ENCODE data around the gene LMOD3. TPM values are rescaled to one million over a fixed set of nuclear protein-coding genes. Genes with fewer than 3 reads are reported as not detected.

Gene LMOD3
- polyA plus RNA-seq, 3 donors, result not detected

- H3K79me2 ChIP-seq (ENCODE audit: insufficient read depth, low read length), result peaks cover 14% of the 10 kb centered on the region
- peaks cover 15% of the 10 kb centered on the region in 2 donors for H3K36me3 Mint-ChIP-seq
- H3K27ac Mint-ChIP-seq, result no peak overlapping the region
- H3K27me3 ChIP-seq (ENCODE audit: control insufficient read depth in 2 of 2, insufficient read depth in 2 of 2, low read length in 2 of 2), result no peaks in the 10 kb centered on the region
- intact Hi-C loops (cut with micrococcal nuclease), result no loop called here
- H3K27me3 Mint-ChIP-seq (ENCODE audit: low read depth in 3 of 3), result no peaks in the 10 kb centered on the region
- no peak for TF ChIP-seq CTCF (IDR thresholded peaks at IDR 0.05)
- WGBS (ENCODE audit: insufficient coverage), result 20% methylated on average over 2 of the region's 5 CpGs
- peaks cover 28% of the 10 kb centered on the region for H3K4me1 Mint-ChIP-seq
- H3K4me2 ChIP-seq (replicated peaks; ENCODE audit: extremely low read depth, low read length, poor library complexity, severe bottlenecking), result no peak overlapping the region
- no peaks in the 10 kb centered on the region for H3K9me3 Mint-ChIP-seq
- H3K9me3 ChIP-seq (replicated peaks in 1 of 2; ENCODE audit: control insufficient read depth in 1 of 2, insufficient read depth in 1 of 2, low read length in 2 of 2), result no peaks in the 10 kb centered on the region
- no peak overlapping the region for H3K27ac ChIP-seq (ENCODE audit: low read depth in 1 of 2, low read length in 2 of 2)
- H4K20me1 ChIP-seq (ENCODE audit: insufficient read depth, low read length), result peaks cover 15% of the 10 kb centered on the region
- no peak overlapping the region for H3K9ac ChIP-seq (ENCODE audit: insufficient read depth, low read length, poor library complexity, severe bottlenecking)
- no peak overlapping the region for H2AFZ ChIP-seq (ENCODE audit: insufficient read depth, low read depth, low read length, poor library complexity, severe bottlenecking)
- peaks cover 9 to 26% of the 10 kb centered on the region in 2 donors for H3K36me3 ChIP-seq (replicated peaks in 1 of 2; ENCODE audit: control insufficient read depth in 1 of 2, insufficient read depth in 2 of 2, low read length in 2 of 2)
- no peak for DNase-seq
- H3K4me3 Mint-ChIP-seq, result no peak overlapping the region
- H3K4me1 ChIP-seq (ENCODE audit: control insufficient read depth in 1 of 2, insufficient read depth in 2 of 2, low read length in 2 of 2), result peaks cover 20 to 27% of the 10 kb centered on the region in 2 donors
- H3K4me3 ChIP-seq (replicated peaks in 1 of 3; ENCODE audit: low read depth in 2 of 3, low read length in 3 of 3), result no peak overlapping the region
These were observed 13.6 kb downstream of the LMOD3 start for GRCh38 chr3:69108811-69109210.

GRCh38 chr3:69107841-69108240 lies 14.6 kb downstream of the LMOD3 start:
- H3K4me3 ChIP-seq (replicated peaks in 1 of 3; ENCODE audit: low read depth in 2 of 3, low read length in 3 of 3), result no peak overlapping the region
- TF ChIP-seq CTCF (IDR thresholded peaks at IDR 0.05), result no peak
- H3K4me2 ChIP-seq (replicated peaks; ENCODE audit: extremely low read depth, low read length, poor library complexity, severe bottlenecking), result no peak overlapping the region
- peaks cover 24% of the 10 kb centered on the region for H3K79me2 ChIP-seq (ENCODE audit: insufficient read depth, low read length)
- no peak for DNase-seq
- intact Hi-C loops (cut with micrococcal nuclease), result no loop called here
- H3K4me1 ChIP-seq (ENCODE audit: control insufficient read depth in 1 of 2, insufficient read depth in 2 of 2, low read length in 2 of 2), result peaks cover 20 to 27% of the 10 kb centered on the region in 2 donors
- Mint-ChIP-seq H3K4me3 (no peak overlapping the region), H3K27me3 (ENCODE audit: low read depth in 3 of 3) (no peaks in the 10 kb centered on the region), H3K4me1 (peaks cover 31% of the 10 kb centered on the region), H3K27ac (no peak overlapping the region), H3K36me3 (peaks cover 22 to 25% of the 10 kb centered on the region in 2 donors), H3K9me3 (no peaks in the 10 kb centered on the region)
- H2AFZ ChIP-seq (ENCODE audit: insufficient read depth, low read depth, low read length, poor library complexity, severe bottlenecking), result no peak overlapping the region
- H3K9me3 ChIP-seq (replicated peaks in 1 of 2; ENCODE audit: control insufficient read depth in 1 of 2, insufficient read depth in 1 of 2, low read length in 2 of 2), result no peaks in the 10 kb centered on the region
- H4K20me1 ChIP-seq (ENCODE audit: insufficient read depth, low read length), result peaks cover 24% of the 10 kb centered on the region
- H3K9ac ChIP-seq (ENCODE audit: insufficient read depth, low read length, poor library complexity, severe bottlenecking), result no peak overlapping the region
- peaks cover 18 to 36% of the 10 kb centered on the region in 2 donors for H3K36me3 ChIP-seq (replicated peaks in 1 of 2; ENCODE audit: control insufficient read depth in 1 of 2, insufficient read depth in 2 of 2, low read length in 2 of 2)
- no peaks in the 10 kb centered on the region for H3K27me3 ChIP-seq (ENCODE audit: control insufficient read depth in 2 of 2, insufficient read depth in 2 of 2, low read length in 2 of 2)
- 93% methylated on average over 3 of the region's 5 CpGs for WGBS (ENCODE audit: insufficient coverage)
- no peak overlapping the region for H3K27ac ChIP-seq (ENCODE audit: low read depth in 1 of 2, low read length in 2 of 2)
